Colonic mucosa (tissue), 4 donors: ENCODE data around the gene CDK5RAP3. TPM values are rescaled to one million over a fixed set of nuclear protein-coding genes. Genes with fewer than 3 reads are reported as not detected.
A peak's percentile ranks its signal among the peaks of the same experiment; 100 is the strongest.

Experiments
- DNase-seq: peaks from one replicate; pipeline ENCODE4 v3.0.0-alpha.2; 2020
- H3K27ac ChIP-seq: fragments of 200-600 bp; one replicate; pipeline ENCODE4 v1.8.0; 2021
- H3K27me3 ChIP-seq: fragments of 200-600 bp; one replicate; pipeline ENCODE4 v1.8.0; 2021
- H3K36me3 ChIP-seq: fragments of 200-600 bp; one replicate; pipeline ENCODE4 v1.8.0; 2021
- H3K4me1 ChIP-seq: fragments of 200-600 bp; one replicate; pipeline ENCODE4 v1.8.0; 2021; ENCODE audit warnings: mild to moderate bottlenecking
- H3K4me3 ChIP-seq: fragments of 200-600 bp; one replicate; pipeline ENCODE4 v1.8.0; 2021
- H3K9ac ChIP-seq, 2 donors: one replicate each; pipeline ENCODE4 v1.7.0; 2013; ENCODE audit warnings: control low read depth in 2 of 2, low read depth in 2 of 2, low read length in 2 of 2
- H3K9me3 ChIP-seq: fragments of 200-600 bp; one replicate; pipeline ENCODE4 v1.8.0; 2021
- intact Hi-C: fragments of 100-400 bp; cut with DNase I; formaldehyde crosslinking; loops from one replicate; pipeline ENCODE4 v1.14.1; 2022
- total RNA-seq, 2 donors: library from RNA; stranded (reverse); fragmentation: NEBNext Ultra II Directional in 1 of 2; extraction: Animal tissue kit (Norgen Biotek cat#: 25700) in 1 of 2; gene quantifications; one replicate each; pipeline ENCODE4 v1.2.1, GENCODE V29; 2021
- TF ChIP-seq, protein P1 (sequence below): fragments of 200-600 bp; IDR thresholded peaks from one replicate; pipeline ENCODE4 v1.8.0; 2022; ENCODE audit warnings: antibody characterized with exemption, mild to moderate bottlenecking
- donor health status: healthy.
- donor health status: DM: no; HTN: no; CAD: no.
- donor health status: DM: no; HTN: no; CAD: no.

Gene CDK5RAP3
- total RNA-seq, 2 donors from 2014 or later = 131 to 172 TPM

DNA sequence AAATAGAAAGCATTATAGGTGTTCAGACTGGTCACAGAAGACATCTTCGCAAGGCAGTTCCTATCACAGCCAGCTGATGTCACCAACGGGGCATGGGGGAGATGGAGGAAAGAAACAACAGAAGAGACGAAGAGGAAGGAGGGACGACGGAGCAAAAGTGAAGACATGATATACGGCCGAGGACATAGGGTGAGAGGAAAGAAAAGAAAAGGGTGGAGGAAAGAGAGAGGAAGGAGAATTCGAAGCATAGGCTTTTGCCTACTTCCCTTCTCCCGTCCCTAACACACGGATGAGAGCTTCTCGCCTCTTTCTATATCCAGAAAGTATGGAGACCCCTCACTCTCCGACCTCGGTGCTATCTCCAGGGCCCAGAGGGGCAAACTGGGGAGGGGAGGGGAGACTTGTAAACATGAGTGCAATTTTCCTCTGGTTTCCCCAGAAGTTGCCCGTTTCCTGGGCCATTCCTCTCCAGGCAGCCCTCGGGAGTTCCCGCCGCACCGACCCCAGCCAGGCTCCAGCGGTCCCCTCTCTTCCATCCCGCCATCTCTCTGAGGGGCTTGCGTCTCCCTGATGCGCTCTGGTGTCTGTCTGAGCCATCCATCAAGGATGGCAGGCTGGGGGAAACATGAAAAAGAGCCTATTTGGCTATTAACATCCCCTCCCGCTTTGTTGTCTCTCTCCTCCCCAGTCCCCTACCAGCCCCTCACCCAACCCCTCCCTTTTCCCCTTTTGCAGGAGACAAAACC is 40.7 kb downstream of the CDK5RAP3 start:
- intact Hi-C loops = no loop called here
- H3K9ac ChIP-seq = peak overlapping the region in 1 of 2 donors; percentile 30

DNA sequence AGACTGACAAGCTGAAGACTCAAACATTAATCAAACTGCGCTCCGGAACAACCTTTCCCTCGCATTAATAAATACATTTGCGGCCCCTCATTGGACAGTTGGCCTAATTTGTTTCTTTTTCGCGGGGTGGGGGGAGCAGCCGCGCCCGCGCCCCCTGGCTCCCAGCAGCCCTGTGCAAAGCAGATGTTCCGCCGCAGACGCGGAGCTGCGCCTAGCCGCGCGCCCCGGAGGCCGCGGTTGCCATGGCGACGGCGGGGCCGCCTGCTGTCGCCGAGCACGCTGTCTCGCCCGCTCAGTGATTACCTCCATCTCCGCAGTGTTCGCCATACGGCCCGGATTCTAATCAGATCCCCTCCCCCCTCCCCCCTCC is 41.2 kb downstream of the CDK5RAP3 start:
- TF ChIP-seq, protein P1, sequence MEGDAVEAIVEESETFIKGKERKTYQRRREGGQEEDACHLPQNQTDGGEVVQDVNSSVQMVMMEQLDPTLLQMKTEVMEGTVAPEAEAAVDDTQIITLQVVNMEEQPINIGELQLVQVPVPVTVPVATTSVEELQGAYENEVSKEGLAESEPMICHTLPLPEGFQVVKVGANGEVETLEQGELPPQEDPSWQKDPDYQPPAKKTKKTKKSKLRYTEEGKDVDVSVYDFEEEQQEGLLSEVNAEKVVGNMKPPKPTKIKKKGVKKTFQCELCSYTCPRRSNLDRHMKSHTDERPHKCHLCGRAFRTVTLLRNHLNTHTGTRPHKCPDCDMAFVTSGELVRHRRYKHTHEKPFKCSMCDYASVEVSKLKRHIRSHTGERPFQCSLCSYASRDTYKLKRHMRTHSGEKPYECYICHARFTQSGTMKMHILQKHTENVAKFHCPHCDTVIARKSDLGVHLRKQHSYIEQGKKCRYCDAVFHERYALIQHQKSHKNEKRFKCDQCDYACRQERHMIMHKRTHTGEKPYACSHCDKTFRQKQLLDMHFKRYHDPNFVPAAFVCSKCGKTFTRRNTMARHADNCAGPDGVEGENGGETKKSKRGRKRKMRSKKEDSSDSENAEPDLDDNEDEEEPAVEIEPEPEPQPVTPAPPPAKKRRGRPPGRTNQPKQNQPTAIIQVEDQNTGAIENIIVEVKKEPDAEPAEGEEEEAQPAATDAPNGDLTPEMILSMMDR = no peak
- H3K4me3 ChIP-seq = peak overlapping the region; percentile 21
- no peaks in the 10 kb centered on the region for H3K36me3 ChIP-seq
- no peak overlapping the region for H3K27ac ChIP-seq
- intact Hi-C loops = no loop called here
- peaks cover 15% of the 10 kb centered on the region for H3K27me3 ChIP-seq
- H3K4me1 ChIP-seq = peaks cover 5% of the 10 kb centered on the region
- DNase-seq = no peak
- H3K9ac ChIP-seq = peak overlapping the region in 1 of 2 donors; percentile 30
- no peaks in the 10 kb centered on the region for H3K9me3 ChIP-seq

More for the DNA sequence above, 40.7 kb downstream of the CDK5RAP3 start:
- H3K4me1 ChIP-seq = peaks cover 5% of the 10 kb centered on the region
- peaks cover 15% of the 10 kb centered on the region for H3K27me3 ChIP-seq
- no peaks in the 10 kb centered on the region for H3K36me3 ChIP-seq
- no peaks in the 10 kb centered on the region for H3K9me3 ChIP-seq
- TF ChIP-seq, protein P1 = peak; percentile 27
- peak overlapping the region; percentile 21 for H3K4me3 ChIP-seq
- DNase-seq = no peak
- no peak overlapping the region for H3K27ac ChIP-seq

DNA sequence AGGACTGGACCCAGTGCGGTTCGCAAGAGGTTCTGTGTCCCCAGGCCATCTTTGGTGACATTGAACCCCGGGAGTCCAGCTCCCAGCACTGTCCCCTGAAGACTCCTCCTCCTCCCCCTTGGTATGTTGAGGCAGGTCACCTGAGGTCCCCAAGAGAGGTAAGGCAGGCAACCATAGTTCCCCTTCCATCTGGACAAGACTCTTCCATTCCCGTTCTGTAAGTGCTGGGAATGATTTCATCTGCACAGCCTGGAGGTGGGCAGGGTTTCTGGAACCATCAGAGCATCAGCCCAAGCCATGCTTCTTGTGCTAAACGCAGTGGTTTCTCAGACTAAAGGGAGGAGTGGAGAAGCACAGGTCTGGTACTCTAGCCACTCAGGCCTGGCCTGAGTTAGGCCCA is 41.7 kb downstream of the CDK5RAP3 start:
- intact Hi-C loops = no loop called here
- no peaks in the 10 kb centered on the region for H3K9me3 ChIP-seq
- no peak overlapping the region for H3K27ac ChIP-seq
- H3K4me1 ChIP-seq = peaks cover 5% of the 10 kb centered on the region
- TF ChIP-seq, protein P1 = no peak
- no peak for DNase-seq
- no peaks in the 10 kb centered on the region for H3K36me3 ChIP-seq
- H3K27me3 ChIP-seq = peaks cover 15% of the 10 kb centered on the region
- H3K9ac ChIP-seq = no peak overlapping the region
- no peak overlapping the region for H3K4me3 ChIP-seq

DNA sequence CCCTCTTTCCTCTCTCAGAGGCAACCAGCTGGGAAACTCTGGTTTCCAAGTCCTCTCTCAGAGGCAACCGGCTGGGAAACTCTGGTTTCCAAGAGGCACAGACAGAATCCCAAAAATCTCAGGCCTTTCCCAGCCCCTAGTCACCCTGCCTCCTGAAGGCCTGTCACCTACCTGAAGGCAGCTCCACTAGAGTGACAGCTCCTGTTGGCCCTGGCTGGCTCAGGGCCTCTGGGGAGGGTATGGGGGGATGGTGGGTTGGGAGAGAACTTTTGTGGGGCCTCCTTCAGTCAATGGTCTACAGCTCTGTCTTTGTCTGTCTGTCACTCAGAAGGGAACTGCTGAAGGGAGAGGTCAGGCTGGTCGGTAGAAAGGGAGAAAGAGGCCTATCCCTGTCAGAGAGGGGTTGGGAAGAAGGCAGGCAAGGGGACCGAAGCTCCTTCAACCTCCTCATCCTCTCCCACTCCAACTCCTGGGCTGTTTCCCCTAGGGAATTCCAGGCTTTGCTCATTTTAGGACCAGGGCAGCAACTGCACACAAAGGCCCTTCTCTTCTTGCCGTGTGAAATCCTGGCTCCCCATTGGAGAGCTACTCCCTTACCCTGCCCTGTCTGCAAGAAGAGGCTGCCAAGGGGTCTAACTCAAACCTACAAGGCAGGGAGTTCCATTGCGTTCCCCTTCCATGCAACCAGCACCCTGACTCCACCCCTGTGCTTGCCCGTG is 43.1 kb downstream of the CDK5RAP3 start:
- intact Hi-C loops = no loop called here

DNA sequence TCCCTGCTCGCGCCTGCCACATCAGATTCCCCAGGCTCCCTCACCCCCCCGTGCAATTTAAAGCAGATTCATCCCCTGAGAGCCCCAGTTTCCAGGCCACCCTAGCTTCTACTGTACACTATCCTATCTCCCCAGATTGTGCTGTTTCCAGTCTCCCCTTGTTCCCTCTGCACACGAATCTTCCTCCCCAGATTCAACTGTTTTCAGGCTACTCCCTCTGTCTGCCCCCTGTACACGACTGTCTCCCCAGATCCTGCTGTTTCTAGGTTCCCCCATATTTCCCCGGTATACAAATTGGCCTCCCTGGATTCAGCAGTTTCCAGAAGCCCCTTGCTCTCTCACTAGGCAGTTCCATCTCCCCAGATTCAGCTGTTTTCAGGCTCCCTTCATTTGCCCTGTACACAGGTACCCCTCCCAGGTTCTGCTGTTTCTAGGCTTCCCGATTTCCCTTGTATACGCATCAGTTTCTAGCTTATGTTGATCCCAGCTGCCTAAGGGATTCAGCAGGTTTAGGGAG is 43.7 kb downstream of the CDK5RAP3 start:
- H3K9me3 ChIP-seq = no peaks in the 10 kb centered on the region
- H3K36me3 ChIP-seq = no peaks in the 10 kb centered on the region
- H3K9ac ChIP-seq = no peak overlapping the region
- no peak overlapping the region for H3K27ac ChIP-seq
- peaks cover 15% of the 10 kb centered on the region for H3K27me3 ChIP-seq
- intact Hi-C loops = no loop called here
- TF ChIP-seq, protein P1 = no peak
- no peak overlapping the region for H3K4me3 ChIP-seq
- no peak for DNase-seq
- H3K4me1 ChIP-seq = peaks cover 5% of the 10 kb centered on the region

More for the DNA sequence above, 43.1 kb downstream of the CDK5RAP3 start:
- peaks cover 15% of the 10 kb centered on the region for H3K27me3 ChIP-seq
- no peaks in the 10 kb centered on the region for H3K9me3 ChIP-seq
- no peaks in the 10 kb centered on the region for H3K36me3 ChIP-seq
- H3K9ac ChIP-seq = no peak overlapping the region
- H3K4me3 ChIP-seq = no peak overlapping the region
- peaks cover 5% of the 10 kb centered on the region for H3K4me1 ChIP-seq
- no peak overlapping the region for H3K27ac ChIP-seq
- no peak for DNase-seq
- TF ChIP-seq, protein P1 = no peak
